ENCODE measurements around the gene GNG3. TPM values are rescaled to one million over a fixed set of nuclear protein-coding genes. Genes with fewer than 3 reads are reported as not detected.

GNG3 gene
- total RNA-seq, 1 donor: not detected

GRCh38 chr11:62709247-62710000 is 1.9 kb downstream of the GNG3 start:
- Histone ChIP-seq H3K9me3 (ENCODE audit: low read depth, low read length) (no peaks in the 10 kb centered on the region), H3K4me3 (ENCODE audit: insufficient read depth, low read length) (peak overlapping the region; percentile 82), H3K27me3 (ENCODE audit: insufficient read depth, low read length) (no peaks in the 10 kb centered on the region), H3K4me2 (ENCODE audit: insufficient read depth, low read length) (peak overlapping the region; percentile 98), H3K79me2 (ENCODE audit: insufficient read depth, low read length) (peaks cover 15% of the 10 kb centered on the region), H3K4me1 (ENCODE audit: insufficient read depth, low read length) (peaks cover 29% of the 10 kb centered on the region), H2AFZ (ENCODE audit: low read length) (peak overlapping the region; percentile 92), H4K20me1 (ENCODE audit: insufficient read depth, low read length) (no peaks in the 10 kb centered on the region), H3K36me3 (ENCODE audit: insufficient read depth, low read length) (peaks cover 38% of the 10 kb centered on the region), H3K27ac (ENCODE audit: low read depth, low read length) (peak overlapping the region; percentile 86)
- TF ChIP-seq CTCF (IDR thresholded peaks at IDR 0.05; ENCODE audit: extremely low read depth, low read depth, low read length): no peak
- peak; percentile 97 for DNase-seq (ENCODE audit: insufficient read length, low spot score, missing footprints)

- Histone ChIP-seq H3K4me1 (ENCODE audit: insufficient read depth, low read length) (peaks cover 29% of the 10 kb centered on the region), H3K27ac (ENCODE audit: low read depth, low read length) (peak overlapping the region; percentile 86), H2AFZ (ENCODE audit: low read length) (peak overlapping the region; percentile 92), H3K36me3 (ENCODE audit: insufficient read depth, low read length) (peaks cover 43% of the 10 kb centered on the region), H3K27me3 (ENCODE audit: insufficient read depth, low read length) (no peaks in the 10 kb centered on the region), H4K20me1 (ENCODE audit: insufficient read depth, low read length) (no peaks in the 10 kb centered on the region), H3K9me3 (ENCODE audit: low read depth, low read length) (no peaks in the 10 kb centered on the region), H3K79me2 (ENCODE audit: insufficient read depth, low read length) (peaks cover 15% of the 10 kb centered on the region), H3K4me2 (ENCODE audit: insufficient read depth, low read length) (peak overlapping the region; percentile 98), H3K4me3 (ENCODE audit: insufficient read depth, low read length) (peak overlapping the region; percentile 82)
- no peak for TF ChIP-seq CTCF (IDR thresholded peaks at IDR 0.05; ENCODE audit: extremely low read depth, low read depth, low read length)
- DNase-seq (ENCODE audit: insufficient read length, low spot score, missing footprints): peak; percentile 88
Observed at GRCh38 chr11:62710001-62710345, 2.5 kb downstream of the GNG3 start.

GRCh38 chr11:62712276-62712812 is 4.9 kb downstream of the GNG3 start:
- no peaks in the 10 kb centered on the region for H3K9me3 ChIP-seq (ENCODE audit: low read depth, low read length)
- H3K36me3 ChIP-seq (ENCODE audit: insufficient read depth, low read length): peaks cover 66% of the 10 kb centered on the region
- no peak overlapping the region for H3K27ac ChIP-seq (ENCODE audit: low read depth, low read length)

More at GRCh38 chr11:62712276-62712812, 4.9 kb downstream of the GNG3 start:
- peaks cover 33% of the 10 kb centered on the region for H3K79me2 ChIP-seq (ENCODE audit: insufficient read depth, low read length)
- TF ChIP-seq CTCF (IDR thresholded peaks at IDR 0.05; ENCODE audit: extremely low read depth, low read depth, low read length): no peak
- peaks cover 16% of the 10 kb centered on the region for H3K4me1 ChIP-seq (ENCODE audit: insufficient read depth, low read length)
- no peaks in the 10 kb centered on the region for H4K20me1 ChIP-seq (ENCODE audit: insufficient read depth, low read length)
- H3K27me3 ChIP-seq (ENCODE audit: insufficient read depth, low read length): no peaks in the 10 kb centered on the region
- H3K4me3 ChIP-seq (ENCODE audit: insufficient read depth, low read length): no peak overlapping the region
- H2AFZ ChIP-seq (ENCODE audit: low read length): no peak overlapping the region
- no peak for DNase-seq (ENCODE audit: insufficient read length, low spot score, missing footprints)
- H3K4me2 ChIP-seq (ENCODE audit: insufficient read depth, low read length): no peak overlapping the region

Measured in osteoblast (primary cell).